ENCODE measurements around the gene FRRS1. TPM values are rescaled to one million over a fixed set of nuclear protein-coding genes. Genes with fewer than 3 reads are reported as not detected.

FRRS1 gene
- total and polyA plus RNA-seq, 2 experiments from 2014 or later, result 0.34 to 6.8 TPM

- TF ChIP-seq ZNF462 (CRISPR knock-in tag; IDR thresholded peaks at IDR 0.05) (no peak), NANOG (IDR thresholded peaks at IDR 0.05; ENCODE audit: borderline replicate concordance) (no peak), POLR2AphosphoS5 (IDR thresholded peaks at IDR 0.05; ENCODE audit: low read depth) (no peak), ETS1 (IDR thresholded peaks at IDR 0.05) (no peak), ZNF331 (CRISPR knock-in tag; IDR thresholded peaks at IDR 0.05; ENCODE audit: low read depth) (no peak), STAT1 (IDR thresholded peaks at IDR 0.05; ENCODE audit: unreplicated experiment) (no peak), EZH2 (IDR thresholded peaks at IDR 0.05; ENCODE audit: low read depth, unreplicated experiment) (no peak), CTCF (conservative IDR thresholded peaks at IDR 0.05; ENCODE audit: low read depth in 2 of 2) (no peak), EZH2phosphoT487 (IDR thresholded peaks at IDR 0.05; ENCODE audit: unreplicated experiment) (no peak), JUNB (IDR thresholded peaks at IDR 0.05; ENCODE audit: unreplicated experiment) (no peak), ZNF114 (CRISPR knock-in tag; IDR thresholded peaks at IDR 0.05) (no peak), CREB1 (CRISPR knock-in tag; IDR thresholded peaks at IDR 0.05; ENCODE audit: low read depth) (no peak)
These were observed 84.1 kb downstream of the FRRS1 start (continued) for GRCh38 chr1:99682291-99682751.
